Panc1 (cell line): ENCODE measurements around the gene FOXP2. TPM values are rescaled to one million over a fixed set of nuclear protein-coding genes. Genes with fewer than 3 reads are reported as not detected.
"Not testable (repeated sequence)": the region's sequence is repeated elsewhere in the genome, so short reads cannot be mapped to it uniquely, and the experiment has no call there.

ENCODE experiments used
- ATAC-seq: fragments of 200-7000 bp; cut with Tn5 transposase; 2 replicates; pipeline ENCODE4 v1.9.1; 2020; ENCODE audit warnings: mild to moderate bottlenecking, moderate library complexity
- BruUV-seq: library from RNA; stranded (reverse); fragments of 400-500 nt; replicated peaks from 2 replicates; lab custom pipeline; 2021; lab: Mats Ljungman, UMichigan
- CTCF ChIA-PET: fragments of 300-600 bp; sonication (Branson Sonifier 250); formaldehyde crosslinking; loops from one replicate; lab custom pipeline; 2022; ENCODE audit warnings: antibody characterized with exemption; lab: Charles Lee
- POLR2A ChIA-PET: fragments of 300-600 bp; sonication (Branson Sonifier 250); formaldehyde crosslinking; loops from one replicate; lab custom pipeline; 2022; ENCODE audit warnings: antibody characterized with exemption; lab: Charles Lee
- DNase-seq: peaks from one replicate; pipeline ENCODE4 v3.0.0-alpha.2; 2010; ENCODE audit warnings: low read depth, low spot score
- H3K27ac ChIP-seq: 2 replicates; pipeline ENCODE4 v1.5.1; 2011; ENCODE audit warnings: mild to moderate bottlenecking, low read length, inconsistent platforms
- H3K27me3 ChIP-seq: fragments of 200-500 bp; sonication (Bioruptor generic); 2 replicates; pipeline ENCODE4 v1.6.0; 2014; ENCODE audit warnings: low read length, inconsistent platforms; ENCODE audit not compliant: control insufficient read depth, insufficient read depth
- H3K36me3 ChIP-seq: fragments of 200-500 bp; sonication (Bioruptor generic); 2 replicates; pipeline ENCODE4 v1.5.1; 2014; ENCODE audit warnings: inconsistent platforms, mild to moderate bottlenecking, low read length, moderate library complexity; ENCODE audit not compliant: control insufficient read depth, insufficient read depth
- H3K4me1 ChIP-seq: 2 replicates; pipeline ENCODE4 v1.5.1; 2011; ENCODE audit warnings: inconsistent platforms, mild to moderate bottlenecking, low read length, moderate library complexity; ENCODE audit not compliant: control insufficient read depth, insufficient read depth
- H3K4me3 ChIP-seq, 2 experiments: 2 replicates each; pipeline ENCODE4 v1.5.1; 2011 to 2012; ENCODE audit warnings: low read depth in 2 of 2, low read length in 2 of 2, mild to moderate bottlenecking in 2 of 2, inconsistent platforms in 1 of 2, moderate library complexity in 1 of 2
- H3K9me3 ChIP-seq: fragments of 200-500 bp; sonication (Bioruptor generic); 2 replicates; pipeline ENCODE4 v1.5.1; 2014; ENCODE audit warnings: low read depth, mild to moderate bottlenecking, inconsistent platforms, low read length, moderate library complexity; ENCODE audit not compliant: control insufficient read depth, insufficient read depth
- CTCF ChIP-seq: fragments of 450-650 bp; IDR thresholded peaks from 2 replicates; pipeline ENCODE4 v1.5.1; 2017; ENCODE audit warnings: mild to moderate bottlenecking
- POLR2AphosphoS5 ChIP-seq: IDR thresholded peaks from 2 replicates; pipeline ENCODE4 v1.6.1; 2012; ENCODE audit warnings: mild to moderate bottlenecking, low read depth, low read length, moderate library complexity
- REST ChIP-seq, 2 experiments: IDR thresholded peaks; 2 replicates each; pipeline ENCODE4 v1.6.1; 2011 to 2012; ENCODE audit warnings: low read depth in 2 of 2, control low read depth in 1 of 2, low read length in 1 of 2, mild to moderate bottlenecking in 1 of 2, moderate library complexity in 1 of 2; ENCODE audit not compliant: insufficient read depth in 1 of 2
- SIN3A ChIP-seq: IDR thresholded peaks from 2 replicates; pipeline ENCODE4 v1.6.1; 2012; ENCODE audit warnings: low read depth, mild to moderate bottlenecking, low read length, moderate library complexity, borderline replicate concordance; ENCODE audit not compliant: insufficient read depth
- TCF7L2 ChIP-seq: IDR thresholded peaks from 2 replicates; pipeline ENCODE4 v1.6.1; 2011; ENCODE audit warnings: mild to moderate bottlenecking, low read depth, low read length, inconsistent platforms
- in situ Hi-C: cut with HindIII; loops from 2 replicates; pipeline ENCODE4 v1.10.0; 2016; ENCODE audit warnings: low sequenced_read_pairs, low pct_unique_long_range_greater_than_20kb
- intact Hi-C: fragments of 100-400 bp; cut with micrococcal nuclease; formaldehyde crosslinking; loops from one replicate; pipeline ENCODE4 v1.10.0; 2022; ENCODE audit not compliant: unreplicated experiment
- total RNA-seq: library from RNA; stranded (reverse); gene quantifications from one replicate; pipeline ENCODE4 v1.2.1, GENCODE V29; 2021; ENCODE audit not compliant: unreplicated experiment

Gene FOXP2
- total RNA-seq, 1 experiment from 2014 or later: 0.54 TPM

- Histone ChIP-seq H3K27ac (no peak overlapping the region), H3K27me3 (no peaks in the 10 kb centered on the region), H3K4me1 (no peaks in the 10 kb centered on the region; the same call in 1 of the 2 replicates), H3K9me3 (no peaks in the 10 kb centered on the region), H3K36me3 (no peaks in the 10 kb centered on the region), H3K4me3 (no peak overlapping the region)
- ATAC-seq (no peak), DNase-seq (no peak)
- ChIA-PET POLR2A (no interaction called here), CTCF (no interaction called here)
- intact Hi-C loops: no loop called here
- in situ Hi-C loops: no loop called here
- TF ChIP-seq TCF7L2: no peak
- BruUV-seq: no TSS peak
These were observed 191.5 kb downstream of the FOXP2 start for GRCh38 chr7:114606100-114606499.

- ATAC-seq, POLR2A ChIA-PET, CTCF ChIA-PET, H3K36me3 ChIP-seq, in situ Hi-C loops, intact Hi-C loops, H3K4me1 ChIP-seq, H3K4me3 ChIP-seq, DNase-seq, BruUV-seq, H3K27me3 ChIP-seq, H3K27ac ChIP-seq, H3K9me3 ChIP-seq: not testable (repeated sequence)
These were observed 194.2 kb downstream of the FOXP2 start for GRCh38 chr7:114608822-114609221.

DNA sequence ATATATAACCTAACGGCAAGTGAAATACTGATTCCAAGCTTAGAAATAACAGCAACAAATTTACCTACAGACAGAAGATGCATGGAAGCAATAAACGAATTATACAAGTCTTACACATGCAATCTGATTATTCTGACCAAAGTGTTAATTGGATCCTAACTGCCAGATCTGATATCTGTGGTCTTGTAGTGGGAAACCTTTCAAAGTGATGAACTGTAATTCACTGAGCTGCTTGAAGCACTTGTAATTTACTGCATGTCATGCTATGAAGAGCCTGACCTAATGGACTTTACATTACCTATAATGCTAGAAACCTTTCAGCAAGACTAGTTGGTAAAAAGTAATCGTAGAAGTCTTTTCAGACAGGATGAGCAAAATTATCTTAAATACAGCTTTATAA is 205.6 kb downstream of the FOXP2 start:
- ATAC-seq (no peak), DNase-seq (no peak)
- Histone ChIP-seq H3K9me3 (no peaks in the 10 kb centered on the region), H3K27ac (no peak overlapping the region), H3K27me3 (no peaks in the 10 kb centered on the region), H3K36me3 (no peaks in the 10 kb centered on the region), H3K4me3 (no peak overlapping the region), H3K4me1 (no peaks in the 10 kb centered on the region)
- BruUV-seq: no TSS peak
- intact Hi-C loops: no loop called here
- in situ Hi-C loops: no loop called here
- TF ChIP-seq POLR2AphosphoS5 (no peak), SIN3A (no peak), CTCF (no peak), TCF7L2 (no peak), REST (IDR thresholded peaks at IDR 0.05; ENCODE audit: insufficient read depth in 1 of 2, low read depth in 2 of 2, low read length in 1 of 2) (no peak)
- CTCF ChIA-PET: no interaction called here
- POLR2A ChIA-PET: no interaction called here
